Activated CD4-positive, alpha-beta T cell treated with anti-CD3 and anti-CD28 coated beads, Interleukin-2, Interleukin-4, amounts not matched to agents 100 ng/mL and 50 ng/mL, durations not matched to agents 16 hours and 8 hours (primary cell): ENCODE measurements around the gene PRDM12.

ENCODE experiments used
- DNase-seq: peaks from one replicate; pipeline ENCODE4 v3.0.0-alpha.2; 2020; ENCODE audit warnings: low spot score

Gene PRDM12

DNA sequence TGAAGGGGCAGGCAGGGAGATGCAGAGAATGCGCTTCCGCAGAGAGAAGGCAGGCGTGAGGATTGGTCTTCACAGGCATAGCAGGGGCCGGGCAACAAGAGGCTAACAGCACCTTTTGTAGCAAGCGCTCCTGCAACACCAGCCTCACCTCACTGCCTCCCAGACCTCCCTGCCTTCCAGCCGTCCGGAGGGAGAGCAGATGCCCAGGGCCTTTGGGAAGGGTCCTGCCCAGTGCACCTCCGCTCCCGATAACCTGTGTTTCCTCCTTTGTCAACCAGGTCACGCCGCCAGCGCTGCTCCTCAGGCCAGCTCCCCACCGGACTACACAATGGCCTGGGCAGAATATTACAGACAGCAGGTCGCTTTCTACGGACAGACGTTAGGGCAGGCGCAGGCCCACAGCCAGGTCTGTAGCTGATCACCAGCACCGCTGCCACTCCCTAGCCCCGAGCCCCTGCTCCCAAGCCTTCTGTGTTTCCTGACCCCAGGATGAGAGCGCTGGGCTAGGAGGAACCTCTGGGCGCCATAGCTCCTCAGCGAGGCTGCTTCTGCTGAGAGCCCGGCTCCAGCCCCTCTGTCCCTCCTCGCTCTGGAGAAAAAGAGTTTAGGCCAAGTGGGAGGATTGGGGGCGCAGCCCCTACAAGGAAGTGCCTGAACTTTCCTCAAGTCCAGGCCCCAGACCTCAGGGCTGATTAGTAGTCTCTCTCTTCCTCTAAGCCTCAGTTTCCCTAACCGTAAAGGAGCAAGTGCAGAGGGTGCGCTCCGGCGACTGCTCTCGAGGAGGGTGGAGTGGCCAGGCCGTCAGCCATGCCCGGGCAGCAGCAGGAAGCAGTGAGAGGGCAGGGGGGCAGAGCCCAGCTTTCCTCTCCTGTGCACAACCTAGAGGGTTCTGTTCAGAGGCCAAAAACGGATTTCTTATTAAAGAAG lies 28.4 kb upstream of the PRDM12 start:
- no peak for DNase-seq

DNA sequence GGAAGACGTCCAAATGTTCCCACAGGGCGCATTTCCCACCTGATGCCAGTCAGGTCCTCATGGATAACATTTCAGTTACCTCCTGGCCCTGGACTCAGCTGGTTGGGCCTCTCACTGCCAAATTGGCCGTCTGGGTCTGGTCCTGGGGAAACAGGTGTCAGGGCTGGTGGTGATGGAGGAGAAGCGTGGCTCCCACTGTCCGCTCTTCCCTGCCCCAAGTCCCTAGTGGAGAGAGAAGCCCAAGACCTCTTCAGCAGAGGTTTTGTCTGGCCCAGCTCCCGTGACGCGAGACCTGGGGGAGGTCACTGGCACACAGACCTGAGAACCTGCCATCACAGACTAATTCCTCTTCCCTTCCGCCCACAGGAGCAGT lies 27.8 kb upstream of the PRDM12 start:
- DNase-seq, result no peak

DNA sequence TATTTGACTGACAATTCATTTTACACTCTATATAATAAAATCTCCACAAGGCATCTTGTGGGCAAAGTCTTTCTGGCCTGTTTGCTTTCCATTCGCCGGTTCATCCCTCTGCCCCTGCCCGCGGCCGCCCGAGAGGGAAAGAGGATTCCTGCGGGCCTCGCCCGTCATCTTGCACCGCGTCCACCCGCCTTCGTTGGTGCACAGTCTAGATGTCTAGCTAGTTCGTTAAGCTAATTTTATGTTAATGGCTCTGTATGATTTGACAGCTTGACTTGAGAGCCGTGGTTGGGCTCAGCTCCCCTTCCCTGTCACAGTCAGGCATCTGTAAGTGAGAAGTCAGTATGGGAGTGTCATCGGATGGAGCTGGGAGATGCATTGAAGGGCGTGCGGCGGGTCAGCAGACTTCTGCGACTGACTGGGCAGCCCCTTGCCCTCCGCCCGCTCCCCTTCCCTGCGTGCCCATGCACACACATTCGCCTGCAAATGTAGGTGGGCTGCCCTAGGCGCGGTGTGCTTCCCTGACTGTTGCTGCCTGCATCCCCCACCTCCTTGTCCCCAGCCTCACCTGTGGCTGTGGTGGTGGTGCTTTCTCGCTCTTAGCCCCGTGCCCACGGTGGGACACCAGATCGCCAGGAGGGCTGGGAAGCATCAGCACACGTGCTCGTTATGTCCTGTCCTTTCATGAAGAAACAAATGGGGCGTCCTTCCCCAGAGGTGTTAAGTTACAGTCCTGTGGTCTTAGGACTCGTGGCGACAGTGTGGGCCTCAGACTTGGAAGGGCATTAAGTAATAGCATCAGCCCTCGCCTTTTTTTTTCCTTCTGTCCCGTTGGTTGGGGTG lies 25.9 kb upstream of the PRDM12 start:
- no peak for DNase-seq

DNA sequence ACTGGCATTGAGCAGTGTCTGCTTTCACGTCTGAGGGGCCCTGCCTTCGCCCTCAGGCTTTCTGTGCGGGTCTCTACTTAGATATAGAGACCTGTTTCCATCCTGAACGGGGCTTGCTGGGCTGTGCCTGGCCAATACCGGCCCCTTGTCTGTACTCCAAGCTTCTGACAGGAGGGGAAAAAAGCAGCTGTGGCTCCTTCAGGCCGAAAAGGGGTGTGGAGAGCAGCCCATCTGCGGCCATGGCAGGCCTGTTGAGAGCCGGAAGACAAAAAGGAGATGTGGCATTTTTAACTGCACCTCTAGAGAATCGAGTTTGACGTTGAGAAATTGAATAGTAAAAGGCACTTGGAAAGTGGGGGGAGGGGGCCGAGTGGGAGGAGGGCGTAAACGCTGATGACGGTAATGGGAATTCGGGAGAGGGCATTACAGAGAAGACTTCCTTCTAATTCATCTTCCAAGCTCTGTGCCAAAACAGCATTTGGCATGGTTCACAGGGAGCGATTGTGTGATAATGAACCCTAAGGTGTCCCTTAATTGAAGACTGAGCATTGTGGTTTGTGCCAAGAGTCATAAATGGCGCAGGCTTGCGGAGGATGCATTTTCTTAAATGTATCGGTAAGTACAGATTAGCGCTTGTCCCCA lies 25.1 kb upstream of the PRDM12 start:
- DNase-seq, result no peak

DNA sequence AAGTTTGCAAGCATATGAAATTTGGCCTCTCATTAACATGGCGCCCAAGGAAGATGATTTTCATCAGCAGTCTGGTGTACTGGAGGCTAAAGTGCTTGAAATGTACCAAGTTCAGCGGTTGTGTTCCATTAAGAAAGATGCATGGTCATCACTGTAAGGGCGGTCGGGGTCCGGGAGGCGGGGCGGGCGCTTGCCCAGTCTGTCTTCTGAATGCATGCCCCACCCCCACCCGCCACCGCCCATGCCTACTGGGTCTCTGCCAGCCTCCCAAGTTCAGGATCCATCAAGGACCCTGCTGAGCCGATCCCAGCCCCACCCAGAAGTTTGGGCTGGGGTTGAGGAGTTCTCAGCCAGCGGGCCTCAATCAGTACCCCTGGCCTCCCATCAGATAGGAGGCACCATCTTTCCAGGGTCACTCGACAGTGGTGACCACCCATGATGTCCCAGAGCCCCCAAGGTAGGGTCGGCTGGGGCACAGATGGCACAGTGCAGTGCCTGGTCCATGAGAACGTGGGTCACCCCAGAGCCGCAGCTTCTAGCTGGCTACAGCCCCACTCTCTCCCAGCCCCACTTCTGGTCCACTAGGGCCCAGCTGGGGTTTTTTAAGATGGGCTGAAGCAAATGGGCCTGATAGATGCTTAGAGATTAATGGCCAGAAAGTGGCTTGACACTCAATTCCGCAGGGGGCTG lies 24.4 kb upstream of the PRDM12 start:
- no peak for DNase-seq

DNA sequence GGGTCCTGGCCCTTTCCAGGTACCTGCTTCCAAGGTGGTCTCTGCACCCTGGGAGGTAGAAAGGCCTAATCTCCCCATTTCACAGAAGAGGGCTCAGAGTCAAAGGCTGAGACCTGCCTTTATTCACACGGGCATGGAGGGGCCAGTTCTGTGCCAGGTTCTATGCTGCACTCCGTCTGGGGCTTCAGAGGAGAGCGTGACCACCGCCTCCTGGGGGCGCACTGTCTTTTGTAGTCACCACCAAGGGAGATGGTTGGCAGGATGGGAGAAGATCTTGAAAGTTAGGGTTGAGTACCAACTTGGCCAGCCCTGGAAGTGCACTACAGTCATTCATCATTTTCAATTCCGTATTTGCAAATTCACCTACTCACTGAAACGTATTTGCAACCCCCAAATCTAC lies 23.7 kb upstream of the PRDM12 start:
- DNase-seq, result no peak

DNA sequence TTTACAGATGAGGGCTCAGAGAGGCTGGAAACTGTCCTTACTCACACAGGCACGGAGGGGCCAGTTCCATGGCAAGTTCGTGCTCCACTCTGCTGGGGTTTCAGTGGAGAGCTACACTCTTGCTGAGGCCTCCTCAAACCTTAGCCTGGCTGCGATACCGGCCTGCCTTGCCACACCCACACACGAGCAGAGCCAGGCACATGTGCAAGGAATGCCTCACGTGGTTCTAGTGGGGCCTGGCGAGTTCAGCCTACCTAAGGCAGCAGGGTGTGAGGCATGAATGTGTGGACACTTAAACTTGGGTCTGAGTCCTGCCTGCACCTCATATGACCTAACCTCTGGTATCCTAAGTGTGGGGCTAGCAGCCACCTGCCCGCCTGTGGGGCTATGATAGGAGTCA lies 21.5 kb upstream of the PRDM12 start:
- no peak for DNase-seq

DNA sequence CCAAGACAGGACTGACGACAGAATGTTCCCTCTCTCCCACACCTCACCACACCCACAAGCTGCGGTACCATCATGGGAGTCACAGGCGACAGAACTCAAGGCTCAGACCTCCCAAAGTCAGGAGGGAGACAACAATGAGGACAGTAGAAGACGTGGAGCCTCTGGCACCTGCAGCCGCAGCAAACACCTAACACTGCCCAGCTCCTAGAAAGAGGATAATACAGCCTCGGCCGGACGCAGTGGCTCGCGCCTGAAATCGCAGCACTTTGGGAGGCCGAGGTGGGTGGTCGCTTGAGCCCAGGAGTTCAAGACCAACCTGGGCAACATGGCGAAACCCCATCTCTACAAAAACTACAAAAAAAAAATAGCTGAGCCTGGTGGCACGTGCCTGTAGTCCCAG lies 13.2 kb upstream of the PRDM12 start:
- no peak for DNase-seq

DNA sequence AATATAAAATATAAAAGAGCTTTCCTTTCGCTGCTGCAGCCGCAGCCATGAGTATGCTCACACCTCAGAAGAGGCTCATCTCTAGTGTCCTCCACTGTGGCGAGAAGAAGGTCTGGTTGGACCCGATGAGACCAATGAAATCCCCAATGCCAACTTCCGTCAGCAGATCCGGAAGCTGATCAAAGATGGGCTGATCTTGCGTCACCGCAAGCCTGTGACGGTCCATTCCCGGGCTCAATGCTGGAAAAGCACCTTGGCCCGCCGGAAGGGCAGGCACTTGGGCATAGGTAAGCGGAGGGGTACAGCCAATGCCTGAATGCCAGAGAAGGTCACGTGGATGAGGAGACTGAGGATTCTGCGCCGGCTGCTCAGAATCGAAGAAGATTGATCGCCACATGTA lies 12.6 kb upstream of the PRDM12 start:
- DNase-seq, result no peak

DNA sequence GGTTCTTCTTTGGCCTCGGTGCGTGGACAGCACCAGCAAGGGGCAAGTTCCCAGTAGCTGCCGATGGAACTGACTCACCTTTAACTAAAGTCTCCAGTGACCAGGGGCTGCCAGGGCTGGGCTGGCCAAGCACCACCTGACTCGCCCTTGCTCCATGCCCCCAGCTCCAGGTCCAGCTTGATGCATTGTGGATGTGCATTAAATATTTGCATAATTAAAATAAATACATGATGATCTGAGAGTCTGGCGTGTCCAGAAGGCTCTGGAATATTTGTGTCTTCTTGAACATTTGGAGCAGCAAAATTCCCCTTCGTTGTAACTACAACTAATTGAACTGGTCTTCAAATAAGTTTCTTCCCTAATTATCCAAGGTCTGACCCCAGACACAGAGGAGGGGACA lies 9.5 kb upstream of the PRDM12 start:
- DNase-seq, result no peak

DNA sequence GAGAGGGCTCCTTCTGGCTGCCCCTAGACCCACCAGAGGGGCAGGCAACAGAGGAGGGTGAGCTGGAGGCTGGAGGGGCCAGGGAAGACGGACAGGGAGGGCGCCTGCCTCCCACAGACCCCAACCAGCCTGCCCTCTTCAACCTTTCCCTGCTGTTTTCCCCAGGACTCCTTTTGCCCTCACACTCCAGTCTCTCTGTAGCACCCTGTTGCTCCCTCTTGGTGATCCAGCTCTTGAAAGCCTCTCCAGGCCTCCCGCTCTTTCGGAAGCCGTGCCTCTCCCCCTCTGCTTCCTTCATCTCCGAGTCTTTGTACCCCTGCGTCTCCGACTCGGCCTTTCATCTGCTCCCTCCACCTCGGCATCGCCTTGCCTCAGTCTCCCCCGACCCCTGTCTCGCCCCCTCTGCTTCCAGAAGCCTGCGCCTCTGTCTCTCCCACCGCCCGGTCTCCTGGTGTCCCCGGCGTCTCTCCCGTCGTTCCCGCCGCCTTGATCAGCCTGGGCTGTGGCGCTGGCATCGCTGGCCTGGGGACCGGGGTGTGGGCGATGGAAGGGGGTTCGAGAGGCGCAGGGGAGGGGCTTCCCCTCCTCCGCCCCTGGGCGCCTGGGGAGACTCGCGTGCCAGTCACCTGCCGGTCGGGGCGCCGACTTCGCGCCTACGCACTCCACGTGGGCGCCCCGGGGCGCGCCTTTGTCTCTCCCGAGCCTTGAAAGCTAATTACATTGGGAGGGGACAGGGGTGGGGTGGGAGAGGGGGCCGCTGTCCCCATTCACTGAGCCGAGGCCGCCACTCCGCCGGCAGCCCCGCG lies 5.3 kb upstream of the PRDM12 start:
- DNase-seq, result no peak

DNA sequence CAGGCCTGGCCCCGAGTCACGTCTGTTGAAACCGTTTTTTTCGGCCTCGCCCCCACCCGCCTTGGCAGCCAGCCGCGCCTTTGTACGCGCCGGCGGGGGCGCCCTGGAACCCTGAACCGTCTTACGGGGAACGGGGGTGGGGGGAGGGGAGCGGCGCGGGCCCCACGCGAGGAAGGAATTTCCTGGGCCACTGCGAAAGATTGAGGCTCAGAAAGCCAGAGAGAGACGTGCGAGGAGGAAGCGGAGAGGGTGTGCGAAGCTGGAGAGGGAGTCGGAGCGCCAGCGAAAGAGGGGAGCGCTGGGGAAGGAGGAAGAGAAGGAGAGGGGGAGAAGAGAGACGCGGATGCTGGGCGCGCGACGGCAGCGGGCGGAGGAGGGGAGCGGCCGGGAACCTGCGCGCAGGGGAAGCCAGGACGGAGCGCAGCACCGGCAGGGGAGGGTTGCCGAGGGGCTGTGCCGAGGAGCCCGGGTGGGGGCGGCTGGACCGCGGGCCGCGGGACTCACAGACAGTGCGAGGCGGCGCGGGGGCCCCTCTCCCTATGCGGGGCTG lies 4.6 kb upstream of the PRDM12 start:
- DNase-seq, result no peak

DNA sequence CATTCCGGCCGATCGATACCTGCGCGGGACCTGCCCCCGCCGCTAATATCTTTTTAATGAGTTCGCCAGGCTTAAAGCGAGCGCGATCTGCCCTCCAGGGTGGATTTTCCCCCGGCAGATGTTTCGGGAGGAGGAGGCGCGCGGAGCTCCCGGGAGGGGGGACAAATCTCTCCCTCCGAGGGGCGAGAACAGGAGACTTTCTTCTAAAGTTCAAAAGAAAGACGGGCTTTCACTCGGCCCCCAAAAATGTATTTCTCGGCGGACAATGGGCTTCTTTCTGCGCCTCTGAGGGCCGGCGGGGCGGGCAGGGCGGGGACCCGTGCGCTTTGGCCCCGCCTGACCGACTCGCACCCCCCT lies 4.1 kb upstream of the PRDM12 start:
- no peak for DNase-seq

DNA sequence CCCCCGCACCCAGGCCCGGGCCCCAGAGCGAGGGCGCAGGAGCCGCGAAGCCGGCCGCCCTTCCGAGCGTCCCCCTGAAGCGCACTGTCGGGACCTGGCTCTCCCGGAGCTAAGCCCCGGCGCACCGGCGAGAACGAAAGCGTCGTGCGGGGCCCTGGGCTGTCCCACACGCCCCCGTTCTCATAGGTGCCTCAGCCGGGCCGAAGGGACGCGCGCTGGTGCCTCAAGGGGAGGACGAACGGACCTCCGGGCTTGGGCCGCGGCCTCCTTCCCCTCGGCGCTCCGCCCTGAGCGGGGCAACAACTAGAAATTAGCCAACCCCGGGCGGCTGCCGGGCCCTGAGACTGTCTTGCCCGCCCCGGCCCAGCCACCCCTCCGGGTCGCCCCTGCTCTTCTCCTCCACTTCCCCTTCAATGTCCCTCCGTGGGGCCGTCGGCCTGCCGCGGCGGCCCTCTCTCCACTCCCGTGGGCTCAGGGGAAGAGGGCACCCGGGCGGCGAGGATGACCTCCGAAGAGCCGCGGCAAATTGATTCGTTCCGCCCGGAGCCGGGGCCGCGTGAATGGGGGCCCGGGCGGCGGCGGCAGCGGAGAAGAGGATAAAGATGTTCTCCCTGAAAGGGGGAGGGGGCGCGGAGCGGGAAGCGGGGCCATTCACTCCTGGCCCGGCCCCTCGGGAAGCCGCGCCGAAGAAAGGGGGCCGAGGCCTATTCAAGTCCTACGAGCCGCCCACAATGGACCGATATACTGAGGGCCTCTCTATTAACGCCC lies 3.5 kb upstream of the PRDM12 start:
- DNase-seq, result no peak

DNA sequence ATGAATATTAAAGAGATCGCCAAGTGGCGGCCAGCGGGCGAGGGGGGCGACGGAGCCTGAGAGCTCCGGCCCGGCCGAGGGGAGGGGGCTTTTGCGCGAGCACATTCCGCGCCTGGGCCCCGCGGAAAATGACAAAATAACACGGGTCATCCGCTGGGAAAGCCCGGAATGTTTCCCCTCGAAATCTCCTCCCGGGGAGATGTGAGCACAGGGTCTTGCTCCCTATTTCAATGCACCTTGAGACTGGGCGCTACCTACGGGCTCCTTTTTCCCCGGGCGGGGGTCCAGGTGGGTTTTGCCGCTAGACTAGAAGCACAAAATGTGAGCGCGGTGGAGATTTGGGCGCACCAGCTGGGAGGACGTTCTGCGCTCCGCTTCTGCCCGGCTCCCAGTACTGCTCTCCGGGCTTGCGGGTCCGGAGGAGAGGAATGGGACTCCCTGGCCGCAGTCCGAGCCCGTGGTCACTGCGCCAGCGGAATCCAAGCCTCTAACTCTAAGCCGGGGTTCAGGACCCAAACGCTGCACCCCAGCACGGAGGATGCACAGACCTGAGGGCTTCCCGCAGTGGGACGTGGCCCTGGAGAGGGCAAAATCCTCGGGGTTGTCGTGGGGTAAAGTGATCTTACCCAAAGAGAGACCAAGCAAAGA lies 2.8 kb upstream of the PRDM12 start:
- no peak for DNase-seq

DNA sequence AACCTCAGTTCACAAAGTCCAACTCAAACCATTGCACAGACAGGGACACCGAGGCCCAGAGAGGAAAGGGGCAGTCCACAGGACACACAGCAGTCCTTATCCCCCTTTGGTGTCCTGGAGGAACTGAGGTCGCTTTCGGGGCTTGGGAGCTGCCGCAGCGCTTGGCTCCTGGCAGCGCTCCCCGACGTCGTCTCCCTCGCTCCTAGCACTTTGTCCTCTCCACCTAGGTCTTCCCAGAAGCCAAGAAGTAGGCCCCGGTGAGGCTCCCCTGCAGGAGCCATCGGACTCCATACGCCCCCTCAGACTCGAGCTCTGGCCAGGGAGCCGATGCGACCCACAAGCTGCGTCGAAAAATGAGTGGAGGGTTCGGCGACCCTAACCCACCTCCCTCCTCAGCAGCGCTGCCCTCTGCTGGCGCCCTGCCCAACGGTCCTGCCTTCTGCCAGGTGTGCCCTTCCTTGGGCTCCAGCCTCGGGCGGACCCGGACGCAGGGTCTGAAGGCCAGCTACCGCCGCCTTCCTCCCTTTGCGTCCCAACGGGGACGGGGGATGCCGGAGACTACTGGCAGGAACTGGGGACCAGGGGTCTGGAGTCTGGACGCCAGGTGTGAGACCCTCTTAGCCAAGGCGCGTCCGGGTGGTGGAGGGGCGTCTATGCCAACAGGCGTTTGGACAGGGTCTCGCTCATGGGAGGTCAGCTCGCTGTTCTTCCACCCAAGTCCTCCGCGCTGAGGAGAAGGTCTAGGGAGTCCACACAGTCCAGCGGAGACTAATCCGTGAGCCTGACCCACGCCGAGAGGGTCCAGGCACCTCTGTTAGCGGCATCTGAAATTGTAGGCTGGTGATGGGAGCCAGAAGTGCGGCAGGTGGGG lies 2.1 kb upstream of the PRDM12 start:
- DNase-seq, result no peak

DNA sequence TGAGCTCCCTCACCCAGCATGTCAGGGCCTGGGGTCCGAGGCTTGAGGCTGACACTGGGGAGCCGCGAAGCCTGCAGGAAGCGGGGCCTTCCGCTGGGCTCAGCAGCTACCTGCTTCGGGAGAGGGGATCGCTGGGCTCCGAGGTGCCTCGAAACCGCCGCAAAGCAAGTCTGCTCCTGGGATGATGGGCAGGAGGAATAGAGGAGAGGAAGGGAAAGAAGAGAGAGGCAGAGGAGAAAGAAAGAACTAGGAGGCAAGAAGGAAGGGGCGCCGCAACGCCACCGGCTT lies 1.5 kb upstream of the PRDM12 start:
- DNase-seq, result no peak

DNA sequence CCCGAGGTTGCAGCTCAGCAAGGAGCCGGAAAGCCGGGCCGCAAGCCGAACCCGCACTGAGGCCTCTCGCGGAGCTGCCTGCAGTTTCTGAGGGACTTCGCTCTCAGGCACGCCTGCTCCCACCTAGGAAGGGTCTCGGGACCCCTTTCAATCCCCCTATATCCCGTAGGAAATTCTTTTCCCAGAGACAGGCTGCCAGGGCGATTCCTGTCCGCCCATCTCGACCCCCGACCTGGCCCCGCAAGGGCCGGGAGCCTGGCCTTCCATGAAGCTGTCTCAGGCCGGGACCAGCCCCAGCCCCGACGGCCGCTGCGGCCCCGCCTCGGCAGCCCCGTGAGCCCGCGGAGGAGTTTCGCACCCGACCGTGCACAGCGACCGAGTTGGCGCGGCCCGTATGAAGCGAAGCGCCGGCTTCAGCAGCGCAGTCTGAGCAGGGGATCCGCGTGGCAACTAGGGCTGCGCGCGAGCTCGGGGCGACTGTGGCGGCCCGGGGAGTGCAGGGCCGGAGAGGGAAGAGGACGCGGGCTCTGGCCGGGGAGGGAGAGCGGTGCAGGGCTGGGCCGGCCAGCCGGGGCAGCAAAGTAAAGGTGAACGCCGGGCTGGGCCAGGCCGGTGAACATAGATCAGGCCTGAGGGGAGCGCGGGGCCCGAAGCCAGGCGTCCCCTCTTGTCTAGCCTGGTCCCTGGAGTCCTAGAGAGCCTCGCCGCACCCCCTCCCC lies 977 bp upstream of the PRDM12 start:
- no peak for DNase-seq

DNA sequence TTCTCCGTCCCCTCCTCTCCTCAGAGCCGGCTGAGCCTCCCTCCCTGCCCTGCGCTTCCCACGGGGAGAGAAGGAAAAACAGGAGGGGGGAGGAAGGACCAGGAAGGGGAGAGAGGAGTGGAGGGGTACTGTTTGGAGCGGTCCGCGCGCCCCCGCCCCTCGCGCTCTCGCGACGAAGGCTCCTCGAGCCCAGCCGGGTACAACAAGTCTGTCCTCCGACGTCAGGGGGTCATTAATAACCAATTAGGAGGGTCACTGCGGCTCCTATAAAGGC lies 480 bp upstream of the PRDM12 start:
- no peak for DNase-seq
